ENCODE measurements around the gene SMYD3. TPM values are rescaled to one million over a fixed set of nuclear protein-coding genes. Genes with fewer than 3 reads are reported as not detected.
A peak's percentile ranks its signal among the peaks of the same experiment; 100 is the strongest.

The SMYD3 gene
- total RNA-seq, 4 donors from 2014 or later = 33.7 to 105 (median 51.4) TPM

DNA sequence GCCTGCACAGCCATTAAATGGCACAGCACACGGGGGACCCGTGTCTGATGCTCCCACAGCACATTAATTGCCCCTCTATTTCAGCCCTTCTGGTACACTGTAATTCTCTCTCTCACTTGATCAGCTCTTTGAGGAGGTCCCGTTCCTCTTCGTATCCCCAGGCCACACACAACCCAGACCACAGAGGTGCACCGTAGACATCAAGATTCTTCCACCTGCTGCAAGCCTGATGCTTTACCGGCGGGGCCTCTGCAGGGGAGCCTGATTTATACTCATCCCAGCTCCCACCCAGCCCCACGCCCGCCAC lies 759 bp downstream of the SMYD3 start:
- Histone ChIP-seq H3K27me3 (no peaks in the 10 kb centered on the region), H3K4me1 (peaks cover 8 to 13% of the 10 kb centered on the region in 2 donors), H3K36me3 (no peaks in the 10 kb centered on the region), H3K4me3 (replicated peaks in 1 of 3) (peak overlapping the region; percentile 51 to 85 (median 82)), H3K9me3 (no peaks in the 10 kb centered on the region), H3K27ac (peak overlapping the region in 1 of 3 donors; percentile 37)
- intact Hi-C loops (cut with DNase I) = loop anchor here (5.0 to 10.0 kb wide), 2 partner anchors 48 to 191 kb away; no protein-coding TSS in a partner anchor
- WGBS, 2 donors = 5 to 9% methylated on average over 8 to 9 of the region's 9 CpGs
- peak in 1 of 2 donors; percentile 10 for DNase-seq
- TF ChIP-seq POLR2A (IDR thresholded peaks at IDR 0.05) = no peak
- TF ChIP-seq, protein P1, sequence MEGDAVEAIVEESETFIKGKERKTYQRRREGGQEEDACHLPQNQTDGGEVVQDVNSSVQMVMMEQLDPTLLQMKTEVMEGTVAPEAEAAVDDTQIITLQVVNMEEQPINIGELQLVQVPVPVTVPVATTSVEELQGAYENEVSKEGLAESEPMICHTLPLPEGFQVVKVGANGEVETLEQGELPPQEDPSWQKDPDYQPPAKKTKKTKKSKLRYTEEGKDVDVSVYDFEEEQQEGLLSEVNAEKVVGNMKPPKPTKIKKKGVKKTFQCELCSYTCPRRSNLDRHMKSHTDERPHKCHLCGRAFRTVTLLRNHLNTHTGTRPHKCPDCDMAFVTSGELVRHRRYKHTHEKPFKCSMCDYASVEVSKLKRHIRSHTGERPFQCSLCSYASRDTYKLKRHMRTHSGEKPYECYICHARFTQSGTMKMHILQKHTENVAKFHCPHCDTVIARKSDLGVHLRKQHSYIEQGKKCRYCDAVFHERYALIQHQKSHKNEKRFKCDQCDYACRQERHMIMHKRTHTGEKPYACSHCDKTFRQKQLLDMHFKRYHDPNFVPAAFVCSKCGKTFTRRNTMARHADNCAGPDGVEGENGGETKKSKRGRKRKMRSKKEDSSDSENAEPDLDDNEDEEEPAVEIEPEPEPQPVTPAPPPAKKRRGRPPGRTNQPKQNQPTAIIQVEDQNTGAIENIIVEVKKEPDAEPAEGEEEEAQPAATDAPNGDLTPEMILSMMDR (IDR thresholded peaks at IDR 0.05) = no peak

GRCh38 chr1:246503341-246503740 lies 3.7 kb downstream of the SMYD3 start:
- WGBS, 2 donors = 79 to 81% methylated on average over 7 of the region's 7 CpGs
- DNase-seq = no peak
- TF ChIP-seq, protein P1 (IDR thresholded peaks at IDR 0.05) = no peak
- no peak for TF ChIP-seq POLR2A (IDR thresholded peaks at IDR 0.05)
- intact Hi-C loops (cut with DNase I) = loop anchor here (10.0 kb wide), 1 partner anchor 51 kb away; no protein-coding TSS in a partner anchor
- no peaks in the 10 kb centered on the region for H3K36me3 ChIP-seq
- H3K9me3 ChIP-seq = no peaks in the 10 kb centered on the region
- H3K27me3 ChIP-seq = no peaks in the 10 kb centered on the region
- no peak overlapping the region for H3K27ac ChIP-seq
- H3K4me1 ChIP-seq = peaks cover 8 to 13% of the 10 kb centered on the region in 2 donors
- no peak overlapping the region for H3K4me3 ChIP-seq (replicated peaks in 1 of 3)

DNA sequence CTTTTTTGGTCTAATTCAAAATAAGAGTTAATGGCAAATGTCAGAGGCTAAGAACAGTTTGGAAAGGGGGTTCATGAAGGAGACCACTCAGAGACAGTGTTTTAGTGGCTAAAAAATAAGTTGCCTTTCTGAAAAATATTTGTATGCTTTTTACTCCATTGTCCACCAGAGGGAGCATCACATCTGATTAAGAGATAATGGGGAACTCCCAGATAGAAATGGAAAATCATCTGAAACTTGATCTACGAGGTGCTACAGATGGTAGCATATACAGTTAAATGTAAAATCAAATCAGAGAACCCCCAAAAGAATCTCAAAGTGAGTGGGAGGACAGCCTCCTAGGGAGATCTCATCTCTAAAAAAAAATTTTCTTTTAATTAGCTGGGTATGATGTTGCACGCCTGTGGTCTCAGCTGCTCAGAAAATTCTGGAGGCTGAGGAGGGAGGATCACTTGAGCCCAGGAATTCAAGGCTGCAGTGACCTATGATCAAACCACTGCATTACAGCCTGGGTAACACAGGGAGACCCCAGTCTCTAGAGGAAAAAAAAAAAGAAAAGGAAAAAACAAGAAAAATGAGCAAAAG lies 9.7 kb downstream of the SMYD3 start:
- H3K9me3 ChIP-seq = no peaks in the 10 kb centered on the region
- H3K36me3 ChIP-seq = no peaks in the 10 kb centered on the region
- no peak for DNase-seq
- peaks cover 0 to 5% of the 10 kb centered on the region in 2 donors for H3K4me1 ChIP-seq
- no peak overlapping the region for H3K27ac ChIP-seq
- no peak overlapping the region for H3K4me3 ChIP-seq (replicated peaks in 1 of 3)
- WGBS, 2 donors = 53 to 54% methylated on average over 2 of the region's 2 CpGs
- H3K27me3 ChIP-seq = no peaks in the 10 kb centered on the region
- intact Hi-C loops (cut with DNase I) = loop anchor here (10.0 kb wide), 1 partner anchor 1343 kb away; the partner anchor contains the start of gene KIF26B
- TF ChIP-seq, protein P1 (IDR thresholded peaks at IDR 0.05) = peak; percentile 25 to 85 (median 67)
- TF ChIP-seq POLR2A (IDR thresholded peaks at IDR 0.05) = no peak

DNA sequence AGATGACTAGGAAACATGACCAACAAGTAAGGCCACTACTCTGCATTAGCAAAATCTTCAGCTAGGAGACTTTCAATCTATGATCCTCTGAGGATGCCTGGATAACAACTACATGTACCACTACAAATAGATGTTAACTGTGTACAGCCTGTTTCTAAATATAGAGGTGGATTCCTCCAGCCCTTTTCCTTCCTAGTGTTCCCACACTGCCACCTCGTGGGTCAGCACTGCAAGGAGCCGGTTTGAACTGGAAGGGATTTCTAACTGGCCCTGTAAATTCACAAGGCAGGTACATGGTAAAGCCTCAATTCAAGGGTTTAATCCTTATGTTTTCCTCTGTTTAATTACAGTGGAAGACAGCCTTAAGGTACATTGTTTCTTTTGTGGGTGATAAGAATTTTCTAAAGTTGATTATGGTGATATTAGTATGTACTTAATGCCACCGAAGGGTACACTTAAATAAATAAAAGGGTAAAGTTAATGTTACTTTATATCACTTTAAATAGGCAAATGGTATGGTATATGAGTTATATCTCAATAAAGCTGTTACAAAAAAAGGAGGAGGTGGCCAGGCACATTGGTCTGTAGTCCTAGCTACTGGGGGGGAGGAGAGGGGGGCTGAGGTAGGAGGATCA lies 14.4 kb downstream of the SMYD3 start:
- TF ChIP-seq, protein P1 (IDR thresholded peaks at IDR 0.05) = peak; percentile 26 to 82 (median 64)
- TF ChIP-seq POLR2A (IDR thresholded peaks at IDR 0.05) = no peak
- Histone ChIP-seq H3K27ac (no peak overlapping the region), H3K36me3 (no peaks in the 10 kb centered on the region), H3K4me3 (replicated peaks in 1 of 3) (no peak overlapping the region), H3K27me3 (no peaks in the 10 kb centered on the region), H3K9me3 (no peaks in the 10 kb centered on the region), H3K4me1 (no peaks in the 10 kb centered on the region)
- WGBS, 2 donors = 33 to 34% methylated on average over 3 of the region's 3 CpGs
- peak; percentile 65 to 72 for DNase-seq
- intact Hi-C loops (cut with DNase I) = loop anchor here (10.0 kb wide), 1 partner anchor 1338 kb away; the partner anchor contains the start of gene KIF26B

GRCh38 chr1:246491551-246492053 lies 15.5 kb downstream of the SMYD3 start:
- Histone ChIP-seq H3K27ac (no peak overlapping the region), H3K9me3 (no peaks in the 10 kb centered on the region), H3K4me1 (no peaks in the 10 kb centered on the region), H3K27me3 (no peaks in the 10 kb centered on the region), H3K4me3 (replicated peaks in 1 of 3) (no peak overlapping the region), H3K36me3 (no peaks in the 10 kb centered on the region)
- intact Hi-C loops (cut with DNase I) = loop anchor here (10.0 kb wide), 1 partner anchor 1337 kb away; the partner anchor contains the start of gene KIF26B
- DNase-seq = no peak
- TF ChIP-seq POLR2A (IDR thresholded peaks at IDR 0.05) = no peak
- TF ChIP-seq, protein P1 (IDR thresholded peaks at IDR 0.05) = no peak
- 87 to 92% methylated on average over 7 of the region's 7 CpGs for WGBS, 2 donors
